SU-DHL-6 (cell line): Measurements from ENCODE around the gene C9orf43.

ENCODE experiments used
- CTCF ChIP-seq: fragments of 200-600 bp; sonication (generic); IDR thresholded peaks from one replicate; pipeline ENCODE4 v1.5.1; 2017; ENCODE audit warnings: antibody characterized with exemption, mild to moderate bottlenecking, low read length, moderate library complexity; ENCODE audit not compliant: insufficient read depth, poor library complexity, severe bottlenecking
- EZH2phosphoT487 ChIP-seq: fragments of 200-600 bp; sonication (generic), shearing (Covaris generic); conservative IDR thresholded peaks from 2 replicates; pipeline ENCODE4 v1.6.1; 2018; ENCODE audit warnings: mild to moderate bottlenecking, antibody characterized with exemption, low read length, moderate library complexity, mixed read lengths

GRCh38 chr9:113425072-113425471, 14.5 kb downstream of the C9orf43 start:
- TF ChIP-seq CTCF: no peak
- no peak for TF ChIP-seq EZH2phosphoT487
